NCI-H1694 treated with DMSO at 0.1 percent for 48 hours (cell line): ENCODE data around the gene GPR89B.
"Not testable (repeated sequence)": the region's sequence is repeated elsewhere in the genome, so short reads cannot be mapped to it uniquely, and the experiment has no call there.

Experiments used
- DNase-seq: peaks from one replicate; lab custom pipeline; 2025; lab: John Stamatoyannopoulos, UW

GPR89B gene

GRCh38 chr1:148032690-148033089 is 104.5 kb downstream of the GPR89B start:
- DNase-seq = not testable (repeated sequence)

- not testable (repeated sequence) for DNase-seq
Measured at GRCh38 chr1:148033147-148033546, 104.9 kb downstream of the GPR89B start.

- not testable (repeated sequence) for DNase-seq
Measured at GRCh38 chr1:148037850-148038461, 109.7 kb downstream of the GPR89B start.

- DNase-seq = peak; percentile 93
Measured at GRCh38 chr1:148038462-148039333, 110.5 kb downstream of the GPR89B start.
